Measurements from ENCODE around the gene B4GALNT4. TPM values are rescaled to one million over a fixed set of nuclear protein-coding genes. Genes with fewer than 3 reads are reported as not detected.
"Not testable (repeated sequence)": the region's sequence is repeated elsewhere in the genome, so short reads cannot be mapped to it uniquely, and the experiment has no call there.

B4GALNT4 gene
- total and polyA plus RNA-seq, 5 experiments from 2014 or later: 0.16 to 1.3 (median 0.39) TPM; not detected in 2

GRCh38 chr11:353179-353873, 16.0 kb upstream of the B4GALNT4 start:
- peak overlapping the region in 9 of 10 donors; percentile 69 to 99 (median 92) for H3K27ac Mint-ChIP-seq
- no peaks in the 10 kb centered on the region for H3K36me3 Mint-ChIP-seq
- ATAC-seq (no peak), DNase-seq (no peak)
- peak overlapping the region in 8 of 10 donors; percentile 0 to 86 (median 50) for H3K4me3 Mint-ChIP-seq
- POLR2A ChIA-PET: interaction anchor here (0.6 to 4.9 kb wide), 9 partner anchors 13 to 103 kb away, joined by 3 to 57 read pairs (median 6); partner anchors contain the start of gene IFITM1
- no peaks in the 10 kb centered on the region for H3K9me3 Mint-ChIP-seq
- peaks cover 23 to 51% (median 50%) of the 10 kb centered on the region in 4 donors for H3K4me1 Mint-ChIP-seq
- H3K27me3 Mint-ChIP-seq: no peaks in the 10 kb centered on the region

- Mint-ChIP-seq H3K9me3 (no peaks in the 10 kb centered on the region), H3K4me3 (peak overlapping the region in 8 of 10 donors; percentile 78 to 93 (median 88)), H3K36me3 (no peaks in the 10 kb centered on the region), H3K27ac (peak overlapping the region in 9 of 10 donors; percentile 90 to 99 (median 96)), H3K4me1 (peaks cover 21 to 47% (median 41%) of the 10 kb centered on the region in 4 donors), H3K27me3 (no peaks in the 10 kb centered on the region)
- DNase-seq (peak; percentile 81 to 93 (median 88)), ATAC-seq (peak; percentile 65 to 80)
- POLR2A ChIA-PET: interaction anchor here (0.7 to 4.9 kb wide), 27 partner anchors 8 to 148 kb away, joined by 3 to 57 read pairs (median 9); partner anchors contain the start of genes BET1L, IFITM1, IFITM2 and IFITM3
Observed at GRCh38 chr11:355581-356458, 13.5 kb upstream of the B4GALNT4 start.

GRCh38 chr11:356610-357009, 12.7 kb upstream of the B4GALNT4 start:
- DNase-seq (no peak), ATAC-seq (no peak)
- Mint-ChIP-seq H3K4me1 (peaks cover 16 to 41% (median 35%) of the 10 kb centered on the region in 4 donors), H3K4me3 (no peak overlapping the region), H3K27ac (no peak overlapping the region), H3K36me3 (no peaks in the 10 kb centered on the region), H3K9me3 (peaks cover 0 to 3% (median 0%) of the 10 kb centered on the region in 9 donors), H3K27me3 (no peaks in the 10 kb centered on the region)
- POLR2A ChIA-PET: interaction anchor here (0.7 to 4.9 kb wide), 12 partner anchors 11 to 149 kb away, joined by 3 to 57 read pairs (median 14); partner anchors contain the start of genes BET1L, IFITM1, IFITM2 and IFITM3

- Mint-ChIP-seq H3K27me3 (no peaks in the 10 kb centered on the region), H3K4me1 (peaks cover 16 to 35% (median 30%) of the 10 kb centered on the region in 4 donors), H3K36me3 (no peaks in the 10 kb centered on the region), H3K4me3 (no peak overlapping the region), H3K27ac (no peak overlapping the region), H3K9me3 (peaks cover 0 to 3% (median 0%) of the 10 kb centered on the region in 9 donors)
- ATAC-seq: no peak
- no peak for DNase-seq
- POLR2A ChIA-PET: no interaction called here
Observed at GRCh38 chr11:357582-357981, 11.7 kb upstream of the B4GALNT4 start.

GRCh38 chr11:358129-358800, 11.0 kb upstream of the B4GALNT4 start:
- no peak for DNase-seq
- ATAC-seq: no peak
- Mint-ChIP-seq H3K9me3 (peaks cover 0 to 3% (median 0%) of the 10 kb centered on the region in 9 donors), H3K4me1 (peaks cover 11 to 28% (median 23%) of the 10 kb centered on the region in 4 donors), H3K36me3 (no peaks in the 10 kb centered on the region), H3K4me3 (no peak overlapping the region), H3K27me3 (no peaks in the 10 kb centered on the region), H3K27ac (no peak overlapping the region)
- POLR2A ChIA-PET: interaction anchor here (0.7 to 1.4 kb wide), 2 partner anchors 54 to 107 kb away, joined by 6 to 7 read pairs; no protein-coding TSS in a partner anchor

GRCh38 chr11:359181-359714, 10.1 kb upstream of the B4GALNT4 start:
- H3K4me1 Mint-ChIP-seq: peaks cover 4 to 24% (median 13%) of the 10 kb centered on the region in 4 donors
- POLR2A ChIA-PET: interaction anchor here (0.7 to 1.4 kb wide), 5 partner anchors 53 to 108 kb away, joined by 3 to 7 read pairs (median 3); no protein-coding TSS in a partner anchor
- H3K9me3 Mint-ChIP-seq: peaks cover 0 to 3% (median 0%) of the 10 kb centered on the region in 9 donors
- no peak for ATAC-seq
- no peaks in the 10 kb centered on the region for H3K36me3 Mint-ChIP-seq
- peak overlapping the region in 1 of 10 donors; percentile 46 for H3K4me3 Mint-ChIP-seq
- H3K27me3 Mint-ChIP-seq: peaks cover 0 to 1% (median 0%) of the 10 kb centered on the region in 5 donors
- peak overlapping the region in 6 of 10 donors; percentile 23 to 88 (median 76) for H3K27ac Mint-ChIP-seq
- DNase-seq: peak in 1 of 10 donors; percentile 41

GRCh38 chr11:360326-361280, 8.7 kb upstream of the B4GALNT4 start:
- Mint-ChIP-seq H3K4me1 (peaks cover 0 to 15% (median 4%) of the 10 kb centered on the region in 4 donors), H3K27me3 (peaks cover 0 to 9% (median 3%) of the 10 kb centered on the region in 5 donors), H3K9me3 (peaks cover 0 to 3% (median 0%) of the 10 kb centered on the region in 9 donors), H3K4me3 (no peak overlapping the region), H3K27ac (peak overlapping the region in 2 of 10 donors; percentile 58 to 87), H3K36me3 (no peaks in the 10 kb centered on the region)
- POLR2A ChIA-PET: interaction anchor here (0.6 to 1.2 kb wide), 4 partner anchors 53 to 93 kb away, joined by 3 to 4 read pairs (median 3); partner anchors contain the start of gene IFITM2
- ATAC-seq (no peak), DNase-seq (no peak)

GRCh38 chr11:362642-363442, 6.5 kb upstream of the B4GALNT4 start:
- ATAC-seq (no peak), DNase-seq (no peak)
- Mint-ChIP-seq H3K4me3 (no peak overlapping the region), H3K4me1 (peaks cover 4 to 22% (median 11%) of the 10 kb centered on the region in 4 donors), H3K36me3 (peaks cover 0 to 4% (median 0%) of the 10 kb centered on the region in 3 donors), H3K9me3 (peaks cover 0 to 3% (median 0%) of the 10 kb centered on the region in 9 donors), H3K27me3 (peaks cover 7 to 31% (median 14%) of the 10 kb centered on the region in 5 donors), H3K27ac (peak overlapping the region in 1 of 10 donors; percentile 60)
- POLR2A ChIA-PET: interaction anchor here (0.5 to 2.7 kb wide), 7 partner anchors 8 to 112 kb away, joined by 3 to 10 read pairs (median 3); no protein-coding TSS in a partner anchor

- not testable (repeated sequence) for H3K27ac Mint-ChIP-seq, ATAC-seq, DNase-seq, H3K4me3 Mint-ChIP-seq, H3K9me3 Mint-ChIP-seq, H3K36me3 Mint-ChIP-seq
- POLR2A ChIA-PET: interaction anchor here (0.5 to 2.7 kb wide), 5 partner anchors 8 to 113 kb away, joined by 3 to 10 read pairs (median 8); no protein-coding TSS in a partner anchor
- Mint-ChIP-seq H3K27me3 (peaks cover 10 to 36% (median 19%) of the 10 kb centered on the region in 5 donors), H3K4me1 (peaks cover 8 to 27% (median 17%) of the 10 kb centered on the region in 4 donors)
Observed at GRCh38 chr11:363443-363805, 5.9 kb upstream of the B4GALNT4 start.
